B cell (primary cell): ENCODE data around the gene ERO1B.

ENCODE experiments used
- EZH2 ChIP-seq: IDR thresholded peaks from 2 replicates; pipeline ENCODE4 v1.6.1; 2012; ENCODE audit warnings: borderline replicate concordance, low read depth, mild to moderate bottlenecking, moderate library complexity, low read length; ENCODE audit not compliant: insufficient read depth, poor library complexity, severe bottlenecking
- TF ChIP-seq, protein P1 (sequence below): fragments of 200-600 bp; IDR thresholded peaks from one replicate; pipeline ENCODE4 v1.8.0; 2022; ENCODE audit warnings: antibody characterized with exemption, mild to moderate bottlenecking

DNA sequence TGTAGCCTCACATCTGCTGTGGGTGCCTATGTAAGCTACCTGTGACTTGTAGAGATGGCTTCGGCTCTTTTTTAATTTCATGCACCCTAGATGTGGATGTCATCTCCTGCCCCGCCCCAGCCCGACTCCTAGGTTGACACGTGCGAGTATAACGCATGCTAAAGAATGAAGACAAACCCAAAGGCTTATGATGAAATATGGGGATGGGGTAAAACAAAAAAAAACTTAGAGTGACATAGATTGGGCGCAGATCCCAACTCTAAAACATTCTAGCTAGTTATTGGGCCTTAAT, 613 bp upstream of the ERO1B start:
- TF ChIP-seq EZH2 = no peak
- TF ChIP-seq, protein P1, sequence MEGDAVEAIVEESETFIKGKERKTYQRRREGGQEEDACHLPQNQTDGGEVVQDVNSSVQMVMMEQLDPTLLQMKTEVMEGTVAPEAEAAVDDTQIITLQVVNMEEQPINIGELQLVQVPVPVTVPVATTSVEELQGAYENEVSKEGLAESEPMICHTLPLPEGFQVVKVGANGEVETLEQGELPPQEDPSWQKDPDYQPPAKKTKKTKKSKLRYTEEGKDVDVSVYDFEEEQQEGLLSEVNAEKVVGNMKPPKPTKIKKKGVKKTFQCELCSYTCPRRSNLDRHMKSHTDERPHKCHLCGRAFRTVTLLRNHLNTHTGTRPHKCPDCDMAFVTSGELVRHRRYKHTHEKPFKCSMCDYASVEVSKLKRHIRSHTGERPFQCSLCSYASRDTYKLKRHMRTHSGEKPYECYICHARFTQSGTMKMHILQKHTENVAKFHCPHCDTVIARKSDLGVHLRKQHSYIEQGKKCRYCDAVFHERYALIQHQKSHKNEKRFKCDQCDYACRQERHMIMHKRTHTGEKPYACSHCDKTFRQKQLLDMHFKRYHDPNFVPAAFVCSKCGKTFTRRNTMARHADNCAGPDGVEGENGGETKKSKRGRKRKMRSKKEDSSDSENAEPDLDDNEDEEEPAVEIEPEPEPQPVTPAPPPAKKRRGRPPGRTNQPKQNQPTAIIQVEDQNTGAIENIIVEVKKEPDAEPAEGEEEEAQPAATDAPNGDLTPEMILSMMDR = no peak
